GM19025 (cell line): ENCODE results near the gene PITPNC1.
"Not testable (repeated sequence)": the region's sequence is repeated elsewhere in the genome, so short reads cannot be mapped to it uniquely, and the experiment has no call there.

Source experiments
- ATAC-seq: cut with Tn5 transposase; IDR thresholded peaks from one replicate; pipeline ENCODE4 v1.9.1; 2021; ENCODE audit warnings: mild to moderate bottlenecking, low read depth, moderate library complexity; ENCODE audit not compliant: unreplicated experiment

PITPNC1 gene

GRCh38 chr17:67700725-67701119, 323.6 kb downstream of the PITPNC1 start:
- no peak for ATAC-seq

- ATAC-seq, result not testable (repeated sequence)
Observed at GRCh38 chr17:67702861-67703260, 325.8 kb downstream of the PITPNC1 start.

GRCh38 chr17:67707442-67707841, 330.4 kb downstream of the PITPNC1 start:
- no peak for ATAC-seq

- no peak for ATAC-seq
Observed at GRCh38 chr17:67708378-67708777, 331.3 kb downstream of the PITPNC1 start.

GRCh38 chr17:67711916-67712315, 334.8 kb downstream of the PITPNC1 start:
- no peak for ATAC-seq

DNA sequence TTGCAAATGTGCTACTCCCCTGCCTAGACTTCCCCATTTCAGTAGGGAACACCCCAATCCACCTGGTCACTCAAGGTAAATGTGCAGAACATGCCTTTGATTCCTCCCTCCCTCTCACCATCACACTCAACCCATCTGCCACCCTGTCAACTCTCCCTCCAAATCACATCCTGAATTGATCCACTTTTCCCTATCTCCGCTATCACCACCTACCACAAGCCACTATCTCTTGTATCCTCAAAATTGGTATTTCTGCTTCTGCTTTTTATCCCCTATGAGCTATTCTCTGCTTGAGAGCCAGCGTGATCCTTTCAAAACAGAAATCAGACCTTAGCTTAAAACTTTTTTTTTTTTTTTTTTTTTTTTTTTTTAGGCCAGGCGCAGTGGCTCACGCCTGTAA, 335.3 kb downstream of the PITPNC1 start:
- ATAC-seq, result no peak

DNA sequence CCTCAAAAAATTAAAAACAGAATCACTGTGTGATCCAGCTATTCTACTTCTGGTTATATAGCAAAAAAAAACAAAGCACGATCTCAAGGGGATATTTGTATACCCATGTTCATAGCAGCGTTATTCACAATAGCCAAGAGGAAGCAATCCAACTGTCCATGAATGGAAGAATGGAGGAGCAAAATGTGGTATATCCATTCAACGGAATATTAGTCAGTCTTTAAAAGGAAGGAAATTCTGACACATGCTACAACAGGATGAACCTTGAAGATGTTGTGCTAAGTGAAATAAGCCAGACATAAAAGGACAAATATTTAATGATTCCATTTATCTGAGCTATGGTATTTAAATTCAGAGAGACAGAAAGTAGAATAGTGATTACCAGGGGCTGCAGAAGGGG, 336.1 kb downstream of the PITPNC1 start:
- ATAC-seq, result no peak

DNA sequence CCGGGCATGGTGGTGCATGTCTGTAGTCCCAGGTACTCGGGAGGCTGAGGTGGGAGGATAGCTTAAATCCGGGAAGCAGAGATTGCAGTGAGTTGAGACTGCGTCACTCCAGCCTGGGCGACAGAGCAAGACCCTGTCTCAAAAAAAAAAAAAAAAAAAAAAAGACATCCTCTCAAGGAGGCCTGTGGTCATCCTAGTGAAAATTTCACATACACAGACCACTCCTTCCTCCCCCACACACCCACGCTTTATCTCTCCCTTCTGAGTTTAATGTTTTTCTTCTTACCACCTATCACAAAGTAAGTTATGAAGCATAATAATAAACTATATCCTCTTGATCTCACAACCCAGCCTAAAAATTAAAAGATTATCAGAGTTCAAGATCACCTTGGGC, 339.3 kb downstream of the PITPNC1 start:
- no peak for ATAC-seq

- no peak for ATAC-seq
Observed at GRCh38 chr17:67717192-67717623, 340.1 kb downstream of the PITPNC1 start.

GRCh38 chr17:67717624-67718324, 340.7 kb downstream of the PITPNC1 start, which contains the start of gene NOL11:
NOL11 (plus strand) TSS chr17:67717936; CDS start chr17:67717948, 12 bp downstream.
- peak; percentile 95 for ATAC-seq

- no peak for ATAC-seq
Observed at GRCh38 chr17:67718325-67718941, 341.4 kb downstream of the PITPNC1 start.

DNA sequence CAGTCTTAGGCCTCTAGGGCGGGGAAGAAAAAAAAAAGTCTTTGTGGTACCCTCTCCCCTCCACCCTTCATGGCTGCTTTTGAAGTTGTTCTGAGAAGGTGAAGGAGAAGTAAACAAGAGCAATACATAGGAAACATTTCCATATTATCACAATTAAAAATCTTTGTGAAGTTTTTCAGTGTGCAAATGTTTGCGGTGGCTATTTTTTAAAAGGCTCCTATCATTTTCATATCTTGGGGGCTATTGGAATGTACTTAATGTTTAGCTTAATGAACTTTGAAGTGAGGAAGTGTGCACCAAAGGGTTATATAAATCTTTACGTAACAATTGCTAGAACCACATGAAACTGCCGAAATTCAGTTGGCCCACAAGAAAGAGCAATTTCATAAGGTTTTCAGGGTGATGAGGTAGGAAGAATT, 348.3 kb downstream of the PITPNC1 start:
- no peak for ATAC-seq

DNA sequence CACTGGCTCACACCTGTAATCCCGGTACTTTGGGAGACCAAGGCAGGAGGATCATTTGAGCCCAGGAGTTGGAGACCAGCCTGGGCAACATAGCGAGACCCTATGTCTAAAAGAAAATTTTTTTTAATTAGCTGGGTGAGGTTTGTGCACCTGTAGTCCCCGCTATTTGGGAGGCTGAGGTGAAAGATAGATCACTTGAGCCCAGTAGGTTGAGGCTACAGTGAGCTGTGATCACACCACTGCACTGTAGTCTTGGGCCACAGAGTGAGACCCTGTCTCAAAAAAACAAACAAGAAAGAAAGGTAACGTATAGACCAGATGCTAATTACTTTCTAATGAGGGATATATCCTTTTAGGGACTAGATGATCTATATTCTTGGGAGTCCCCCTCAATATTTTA, 348.7 kb downstream of the PITPNC1 start:
- no peak for ATAC-seq

DNA sequence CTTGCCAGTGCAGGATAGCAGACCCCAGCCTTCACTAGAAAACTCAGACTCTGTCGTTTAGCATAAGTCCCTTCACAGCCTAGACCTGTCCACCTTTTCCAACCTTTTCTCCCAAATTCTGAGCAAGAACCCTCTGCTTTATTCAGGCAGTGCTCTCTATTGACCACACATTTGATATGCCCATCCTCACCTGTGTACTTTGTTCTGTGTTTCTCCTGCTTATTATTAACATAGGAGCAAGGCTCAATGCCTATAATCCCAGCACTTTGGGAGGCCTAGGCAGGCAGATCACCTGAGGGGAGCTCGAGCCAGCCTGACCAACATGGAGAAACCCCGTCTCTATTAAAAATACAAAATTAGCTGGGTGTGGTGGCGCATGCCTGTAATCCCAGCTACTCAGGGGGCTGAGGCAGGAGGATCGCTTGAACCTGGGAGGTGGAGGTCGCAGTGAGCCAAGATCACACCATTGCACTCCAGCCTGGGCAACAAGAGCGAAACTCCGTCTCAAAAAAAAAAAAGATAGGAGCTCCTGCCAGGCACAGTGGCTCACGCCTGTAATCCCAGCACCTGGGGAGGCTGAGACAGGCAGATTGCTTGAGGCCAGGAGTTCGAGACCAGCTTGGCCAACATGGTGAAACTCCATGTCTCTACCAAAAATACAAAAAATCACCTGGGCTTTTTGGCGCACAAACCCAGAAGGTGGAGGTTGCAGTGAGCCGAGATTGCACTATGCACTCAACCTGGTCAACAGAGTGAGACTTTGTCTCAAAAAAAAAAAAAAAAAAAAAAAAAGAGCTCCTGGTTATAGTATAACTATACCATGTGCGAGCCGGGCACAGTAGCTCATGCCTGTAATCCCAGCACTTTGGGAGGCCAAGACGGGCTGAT, 350.3 kb downstream of the PITPNC1 start:
- ATAC-seq, result not testable (repeated sequence)

GRCh38 chr17:67729903-67730302, 352.8 kb downstream of the PITPNC1 start:
- ATAC-seq, result no peak

DNA sequence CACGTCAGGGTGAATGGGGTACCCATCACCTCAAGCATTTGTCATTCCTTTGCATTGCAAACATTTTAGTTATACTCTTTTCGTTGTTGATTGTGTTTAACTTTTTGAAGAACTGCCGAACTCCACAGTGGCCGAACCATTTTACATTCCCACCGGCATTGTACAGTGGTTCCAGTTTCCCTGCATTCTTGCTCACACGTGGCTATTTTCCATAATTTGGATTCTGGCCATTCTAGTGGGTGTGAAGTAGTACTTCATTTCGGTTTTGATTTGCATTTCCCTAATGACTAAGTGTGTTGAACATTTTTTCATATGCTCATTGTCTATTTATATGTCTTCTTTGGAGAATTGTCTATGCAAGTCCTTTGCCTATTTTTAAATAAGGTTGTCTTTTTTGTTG, 353.6 kb downstream of the PITPNC1 start:
- ATAC-seq, result no peak

- no peak for ATAC-seq
Observed at GRCh38 chr17:67733449-67733848, 356.4 kb downstream of the PITPNC1 start.

DNA sequence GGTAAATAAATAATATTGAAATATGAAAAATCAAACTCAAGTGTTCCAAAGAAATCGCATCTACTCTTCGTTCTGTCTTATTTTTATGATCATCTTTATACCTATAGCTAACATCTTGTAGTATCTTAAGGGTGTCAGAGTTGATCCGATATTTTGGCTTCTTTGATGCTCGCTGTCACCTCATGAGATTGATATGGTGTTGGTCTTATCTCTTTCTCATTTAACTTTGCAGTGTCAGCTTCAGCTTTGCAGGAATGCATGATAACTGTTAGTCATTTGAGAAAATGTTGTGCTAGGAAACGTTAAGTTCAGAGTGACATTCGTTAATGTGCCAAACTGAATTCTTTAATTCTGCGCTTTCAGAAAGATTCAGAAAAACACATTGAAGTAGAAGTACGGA, 360.1 kb downstream of the PITPNC1 start:
- no peak for ATAC-seq

- ATAC-seq, result no peak
Observed at GRCh38 chr17:67742025-67742424, 364.9 kb downstream of the PITPNC1 start.
